Upper lobe of right lung (tissue), 1 donor: Measurements from ENCODE around the gene STS. TPM values are rescaled to one million over a fixed set of nuclear protein-coding genes. Genes with fewer than 3 reads are reported as not detected.

Experiments
- ATAC-seq: fragments of 200-7000 bp; cut with Tn5 transposase; one replicate; pipeline ENCODE4 v1.9.1; 2020; ENCODE audit warnings: mild to moderate bottlenecking, moderate library complexity
- DNase-seq: peaks from one replicate; pipeline ENCODE4 v3.0.0-alpha.2; 2020
- H3K27ac ChIP-seq: fragments of 200-600 bp; one replicate; pipeline ENCODE4 v1.8.0; 2022
- H3K27me3 ChIP-seq: fragments of 200-600 bp; one replicate; pipeline ENCODE4 v1.8.0; 2022; ENCODE audit warnings: mild to moderate bottlenecking
- H3K36me3 ChIP-seq: fragments of 200-600 bp; one replicate; pipeline ENCODE4 v1.8.0; 2022
- H3K4me1 ChIP-seq: fragments of 200-600 bp; one replicate; pipeline ENCODE4 v1.8.0; 2022
- H3K4me3 ChIP-seq: fragments of 200-600 bp; one replicate; pipeline ENCODE4 v1.8.0; 2022; ENCODE audit warnings: mild to moderate bottlenecking
- H3K9me3 ChIP-seq: fragments of 200-600 bp; one replicate; pipeline ENCODE4 v1.8.0; 2022
- intact Hi-C: fragments of 100-400 bp; cut with DNase I; formaldehyde crosslinking; loops from one replicate; pipeline ENCODE4 v1.11.0; 2022
- total RNA-seq: library from RNA; stranded (reverse); fragmentation: NEBNext Ultra II Directional; extraction: Animal tissue kit (Norgen Biotek cat#: 25700); gene quantifications from one replicate; pipeline ENCODE4 v1.2.1, GENCODE V29; 2021
- TF ChIP-seq, protein P1 (sequence below): fragments of 200-600 bp; IDR thresholded peaks from one replicate; pipeline ENCODE4 v1.8.0; 2022; ENCODE audit warnings: antibody characterized with exemption
- donor health status: DM: no; HTN: yes; CAD: no; lungs with severe emphysema.

STS gene
- total RNA-seq, 1 donor from 2014 or later: 11.6 TPM

DNA sequence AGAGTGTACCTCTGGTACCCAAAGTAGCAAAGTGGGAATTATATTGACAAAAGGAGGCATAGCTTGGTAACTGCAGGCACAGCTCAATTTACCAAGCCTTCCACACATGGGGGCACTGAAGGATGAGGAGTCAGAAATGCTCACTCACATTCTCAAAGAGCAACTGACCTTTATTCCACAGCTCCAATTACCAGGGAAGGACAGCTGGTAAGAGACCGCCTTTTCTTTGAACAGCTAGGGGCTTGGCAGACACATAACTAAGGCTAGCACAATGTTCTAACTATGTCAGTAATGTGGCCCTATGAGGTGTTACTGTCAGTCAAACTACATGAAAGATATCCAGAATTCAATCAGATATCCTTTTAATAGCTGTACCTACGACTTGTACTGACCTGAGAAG, 20.5 kb upstream of the STS start:
- no peak for ATAC-seq
- no peaks in the 10 kb centered on the region for H3K36me3 ChIP-seq

GRCh38 chrX:7131621-7132020, 15.9 kb upstream of the STS start:
- Histone ChIP-seq H3K36me3 (no peaks in the 10 kb centered on the region), H3K9me3 (no peaks in the 10 kb centered on the region), H3K4me3 (no peak overlapping the region), H3K4me1 (peaks cover 10% of the 10 kb centered on the region), H3K27me3 (no peaks in the 10 kb centered on the region), H3K27ac (no peak overlapping the region)
- DNase-seq (no peak), ATAC-seq (no peak)
- TF ChIP-seq, protein P1, sequence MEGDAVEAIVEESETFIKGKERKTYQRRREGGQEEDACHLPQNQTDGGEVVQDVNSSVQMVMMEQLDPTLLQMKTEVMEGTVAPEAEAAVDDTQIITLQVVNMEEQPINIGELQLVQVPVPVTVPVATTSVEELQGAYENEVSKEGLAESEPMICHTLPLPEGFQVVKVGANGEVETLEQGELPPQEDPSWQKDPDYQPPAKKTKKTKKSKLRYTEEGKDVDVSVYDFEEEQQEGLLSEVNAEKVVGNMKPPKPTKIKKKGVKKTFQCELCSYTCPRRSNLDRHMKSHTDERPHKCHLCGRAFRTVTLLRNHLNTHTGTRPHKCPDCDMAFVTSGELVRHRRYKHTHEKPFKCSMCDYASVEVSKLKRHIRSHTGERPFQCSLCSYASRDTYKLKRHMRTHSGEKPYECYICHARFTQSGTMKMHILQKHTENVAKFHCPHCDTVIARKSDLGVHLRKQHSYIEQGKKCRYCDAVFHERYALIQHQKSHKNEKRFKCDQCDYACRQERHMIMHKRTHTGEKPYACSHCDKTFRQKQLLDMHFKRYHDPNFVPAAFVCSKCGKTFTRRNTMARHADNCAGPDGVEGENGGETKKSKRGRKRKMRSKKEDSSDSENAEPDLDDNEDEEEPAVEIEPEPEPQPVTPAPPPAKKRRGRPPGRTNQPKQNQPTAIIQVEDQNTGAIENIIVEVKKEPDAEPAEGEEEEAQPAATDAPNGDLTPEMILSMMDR: no peak
- intact Hi-C loops: no loop called here

More for the DNA sequence above, 20.5 kb upstream of the STS start:
- TF ChIP-seq, protein P1: no peak
- no peak overlapping the region for H3K27ac ChIP-seq
- DNase-seq: no peak
- no peaks in the 10 kb centered on the region for H3K9me3 ChIP-seq
- no peak overlapping the region for H3K4me3 ChIP-seq
- no peaks in the 10 kb centered on the region for H3K4me1 ChIP-seq
- intact Hi-C loops: no loop called here
- H3K27me3 ChIP-seq: no peaks in the 10 kb centered on the region

DNA sequence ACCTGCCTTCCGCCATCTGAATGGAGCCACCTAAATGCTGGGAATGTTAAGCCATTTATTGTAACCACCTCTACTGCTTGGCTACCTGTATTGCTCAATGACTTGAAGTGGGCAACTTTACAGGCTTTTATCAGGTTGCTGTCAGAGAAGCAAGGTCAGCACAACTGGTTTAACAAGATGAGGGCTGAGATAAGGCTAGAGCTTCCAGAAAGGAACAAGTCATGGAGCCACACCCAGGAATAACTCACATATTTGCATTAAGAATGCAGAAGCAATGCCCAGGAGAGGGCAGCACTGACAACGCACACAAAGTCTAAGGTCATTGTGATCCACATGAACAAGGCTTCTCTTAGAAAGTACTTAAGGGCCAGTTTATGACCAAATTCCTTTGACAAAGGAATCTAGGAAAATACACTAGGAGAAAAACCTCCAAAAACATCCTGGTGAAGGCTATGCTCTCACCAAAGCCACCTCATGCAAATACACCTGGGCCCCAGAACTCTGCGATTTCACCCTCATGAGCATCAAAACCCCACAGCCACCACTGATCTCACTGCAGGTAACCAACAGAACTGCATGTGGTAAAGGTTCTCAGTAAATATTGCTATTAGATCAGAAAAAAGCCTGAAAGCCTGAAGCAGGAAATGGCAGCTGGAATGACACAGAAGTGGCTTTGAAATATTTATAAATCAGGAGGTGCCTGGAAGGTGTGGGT, 15.0 kb upstream of the STS start:
- Histone ChIP-seq H3K9me3 (no peaks in the 10 kb centered on the region), H3K27ac (peak overlapping the region; percentile 58), H3K4me1 (peaks cover 10% of the 10 kb centered on the region), H3K36me3 (no peaks in the 10 kb centered on the region), H3K27me3 (no peaks in the 10 kb centered on the region), H3K4me3 (no peak overlapping the region)
- TF ChIP-seq, protein P1: peak; percentile 39
- ATAC-seq: peak; percentile 98
- intact Hi-C loops: no loop called here
- DNase-seq: peak; percentile 67

GRCh38 chrX:7133050-7133440, 14.5 kb upstream of the STS start:
- Histone ChIP-seq H3K9me3 (no peaks in the 10 kb centered on the region), H3K27ac (peak overlapping the region; percentile 58), H3K4me1 (peaks cover 10% of the 10 kb centered on the region), H3K4me3 (no peak overlapping the region), H3K27me3 (no peaks in the 10 kb centered on the region), H3K36me3 (no peaks in the 10 kb centered on the region)
- ATAC-seq (peak; percentile 52), DNase-seq (no peak)
- TF ChIP-seq, protein P1: no peak
- intact Hi-C loops: no loop called here

DNA sequence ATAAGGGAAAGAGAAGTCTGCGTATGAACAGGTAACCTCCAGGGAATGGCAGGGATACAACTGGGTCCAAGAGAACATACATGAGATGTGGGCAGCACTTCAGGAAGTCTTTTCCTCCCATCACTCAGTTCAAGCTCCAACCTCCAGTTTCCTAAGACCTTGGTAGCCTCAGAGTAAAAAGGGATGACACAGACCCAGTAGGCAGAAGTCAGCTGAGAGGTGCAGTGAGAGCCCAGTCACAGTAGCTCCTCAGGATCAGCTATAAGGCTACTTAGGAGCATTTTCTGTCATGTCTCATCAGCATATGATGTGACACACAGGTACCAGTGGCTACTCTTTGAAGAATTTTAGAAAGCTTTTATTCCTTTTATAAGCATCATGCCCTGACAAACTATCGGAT, 12.5 kb upstream of the STS start:
- intact Hi-C loops: no loop called here
- H3K36me3 ChIP-seq: no peaks in the 10 kb centered on the region
- DNase-seq (no peak), ATAC-seq (no peak)
- no peaks in the 10 kb centered on the region for H3K27me3 ChIP-seq
- TF ChIP-seq, protein P1: no peak
- peaks cover 10% of the 10 kb centered on the region for H3K4me1 ChIP-seq
- H3K4me3 ChIP-seq: no peak overlapping the region
- no peaks in the 10 kb centered on the region for H3K9me3 ChIP-seq
- no peak overlapping the region for H3K27ac ChIP-seq
